ENCODE results near the gene LRMDA.

The LRMDA gene

DNA sequence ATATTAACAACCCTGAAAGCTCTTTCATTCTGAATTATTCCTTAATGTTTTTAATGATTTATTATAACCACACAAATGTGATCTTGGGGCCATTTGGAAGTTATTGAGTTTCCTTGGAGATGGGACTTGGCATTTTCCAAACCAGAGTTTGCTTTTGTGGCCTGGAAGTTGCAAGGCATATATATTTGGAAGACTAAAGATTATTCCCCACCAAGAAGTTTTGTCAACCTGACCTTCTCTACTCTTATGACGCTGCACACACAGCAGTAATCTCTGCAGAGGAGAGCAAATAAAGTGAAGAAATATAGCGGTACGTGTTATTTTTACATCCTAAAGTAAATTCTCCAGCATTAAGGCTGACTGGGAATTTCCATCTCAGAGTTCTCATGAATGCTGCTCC, 397.0 kb downstream of the LRMDA start:
- no peak for DNase-seq (ENCODE audit: low read depth)
- no peak overlapping the region for H3K4me3 ChIP-seq (ENCODE audit: low read depth, low read length)
- TF ChIP-seq, protein P1, sequence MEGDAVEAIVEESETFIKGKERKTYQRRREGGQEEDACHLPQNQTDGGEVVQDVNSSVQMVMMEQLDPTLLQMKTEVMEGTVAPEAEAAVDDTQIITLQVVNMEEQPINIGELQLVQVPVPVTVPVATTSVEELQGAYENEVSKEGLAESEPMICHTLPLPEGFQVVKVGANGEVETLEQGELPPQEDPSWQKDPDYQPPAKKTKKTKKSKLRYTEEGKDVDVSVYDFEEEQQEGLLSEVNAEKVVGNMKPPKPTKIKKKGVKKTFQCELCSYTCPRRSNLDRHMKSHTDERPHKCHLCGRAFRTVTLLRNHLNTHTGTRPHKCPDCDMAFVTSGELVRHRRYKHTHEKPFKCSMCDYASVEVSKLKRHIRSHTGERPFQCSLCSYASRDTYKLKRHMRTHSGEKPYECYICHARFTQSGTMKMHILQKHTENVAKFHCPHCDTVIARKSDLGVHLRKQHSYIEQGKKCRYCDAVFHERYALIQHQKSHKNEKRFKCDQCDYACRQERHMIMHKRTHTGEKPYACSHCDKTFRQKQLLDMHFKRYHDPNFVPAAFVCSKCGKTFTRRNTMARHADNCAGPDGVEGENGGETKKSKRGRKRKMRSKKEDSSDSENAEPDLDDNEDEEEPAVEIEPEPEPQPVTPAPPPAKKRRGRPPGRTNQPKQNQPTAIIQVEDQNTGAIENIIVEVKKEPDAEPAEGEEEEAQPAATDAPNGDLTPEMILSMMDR (IDR thresholded peaks at IDR 0.05; ENCODE audit: control insufficient read depth, extremely low read depth, insufficient read depth): no peak

DNA sequence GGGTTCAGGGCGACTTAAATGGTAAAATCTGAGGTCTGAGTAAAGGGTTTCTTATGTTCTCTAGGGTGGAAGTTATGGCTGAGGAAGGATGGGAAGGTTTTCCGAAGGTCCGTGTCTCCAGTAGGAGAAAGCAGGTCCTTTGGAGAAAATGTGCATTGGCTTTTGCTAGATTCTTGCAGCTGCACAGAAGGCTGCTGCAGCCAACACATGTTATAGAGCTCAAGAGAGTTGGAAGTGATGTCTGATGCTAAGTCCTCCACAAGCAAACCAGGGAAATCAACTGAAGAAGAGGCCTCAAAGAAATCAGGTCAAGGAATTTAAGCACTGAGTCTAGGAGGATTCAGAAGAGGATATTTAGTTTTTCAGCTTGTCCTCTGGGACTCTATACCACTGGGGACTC, 404.6 kb downstream of the LRMDA start:
- H3K4me3 ChIP-seq (ENCODE audit: low read depth, low read length): no peak overlapping the region
- TF ChIP-seq, protein P1 (IDR thresholded peaks at IDR 0.05; ENCODE audit: control insufficient read depth, extremely low read depth, insufficient read depth): no peak
- DNase-seq (ENCODE audit: low read depth): no peak

DNA sequence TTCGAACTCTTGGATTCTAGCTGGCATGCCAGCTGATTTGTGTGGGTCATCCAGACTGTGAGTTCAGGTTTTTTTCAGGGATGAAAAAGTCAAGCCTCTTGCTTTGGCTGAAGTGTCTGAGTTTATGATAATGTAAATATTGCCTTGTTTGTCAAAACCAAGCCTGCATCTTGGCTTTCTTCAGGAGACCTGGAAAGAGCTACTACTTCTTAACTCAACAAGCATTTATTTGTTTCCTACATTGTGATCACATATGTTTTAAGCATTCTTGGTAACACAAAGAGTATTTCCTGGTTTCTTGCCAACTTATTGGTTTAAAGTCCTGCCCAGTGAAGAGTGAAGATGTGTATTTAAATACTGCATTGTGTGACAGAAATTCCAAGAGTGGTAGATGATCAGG, 407.1 kb downstream of the LRMDA start:
- DNase-seq (ENCODE audit: low read depth): peak; percentile 14
- TF ChIP-seq, protein P1 (IDR thresholded peaks at IDR 0.05; ENCODE audit: control insufficient read depth, extremely low read depth, insufficient read depth): no peak
- H3K4me3 ChIP-seq (ENCODE audit: low read depth, low read length): no peak overlapping the region

DNA sequence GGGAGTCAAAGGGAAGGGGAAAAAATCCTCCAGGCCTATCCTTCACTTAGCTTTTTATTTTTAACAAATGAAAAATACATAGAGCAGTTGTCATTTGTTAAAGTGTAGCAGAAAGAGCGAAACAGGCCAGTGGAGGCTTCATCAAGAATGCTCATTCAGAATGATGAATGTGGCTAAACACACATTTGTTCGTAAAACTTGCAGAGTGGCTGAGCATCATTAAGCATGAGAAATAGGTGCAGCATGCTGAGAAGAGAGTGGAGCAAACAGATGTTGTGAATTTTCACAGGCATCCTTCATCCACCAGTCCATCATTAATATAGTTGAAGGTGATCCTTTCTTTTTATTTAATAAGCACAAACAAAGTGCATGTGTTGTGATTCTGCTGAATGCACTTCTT, 407.6 kb downstream of the LRMDA start:
- no peak overlapping the region for H3K4me3 ChIP-seq (ENCODE audit: low read depth, low read length)
- no peak for DNase-seq (ENCODE audit: low read depth)
- TF ChIP-seq, protein P1 (IDR thresholded peaks at IDR 0.05; ENCODE audit: control insufficient read depth, extremely low read depth, insufficient read depth): no peak

DNA sequence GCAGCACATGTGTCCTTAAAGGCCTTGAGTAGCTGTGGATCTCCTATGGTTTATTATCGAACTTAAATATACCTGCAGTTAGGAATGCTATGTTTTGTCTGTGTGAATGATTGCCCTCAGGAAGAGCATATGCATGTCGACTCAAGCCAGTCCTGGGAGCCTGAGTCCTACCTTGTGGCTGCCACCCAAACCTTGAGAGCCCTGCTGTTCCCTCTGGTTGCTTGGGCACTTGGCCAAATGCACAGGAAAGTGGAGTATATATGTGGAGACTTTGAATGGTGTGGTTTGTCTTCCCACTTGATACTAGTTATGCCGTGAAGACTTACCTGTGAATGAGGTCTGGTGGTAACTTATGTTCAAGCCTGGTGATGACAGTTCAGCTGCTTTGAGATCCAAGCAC, 409.8 kb downstream of the LRMDA start:
- no peak for DNase-seq (ENCODE audit: low read depth)
- no peak overlapping the region for H3K4me3 ChIP-seq (ENCODE audit: low read depth, low read length)
- TF ChIP-seq, protein P1 (IDR thresholded peaks at IDR 0.05; ENCODE audit: control insufficient read depth, extremely low read depth, insufficient read depth): no peak

DNA sequence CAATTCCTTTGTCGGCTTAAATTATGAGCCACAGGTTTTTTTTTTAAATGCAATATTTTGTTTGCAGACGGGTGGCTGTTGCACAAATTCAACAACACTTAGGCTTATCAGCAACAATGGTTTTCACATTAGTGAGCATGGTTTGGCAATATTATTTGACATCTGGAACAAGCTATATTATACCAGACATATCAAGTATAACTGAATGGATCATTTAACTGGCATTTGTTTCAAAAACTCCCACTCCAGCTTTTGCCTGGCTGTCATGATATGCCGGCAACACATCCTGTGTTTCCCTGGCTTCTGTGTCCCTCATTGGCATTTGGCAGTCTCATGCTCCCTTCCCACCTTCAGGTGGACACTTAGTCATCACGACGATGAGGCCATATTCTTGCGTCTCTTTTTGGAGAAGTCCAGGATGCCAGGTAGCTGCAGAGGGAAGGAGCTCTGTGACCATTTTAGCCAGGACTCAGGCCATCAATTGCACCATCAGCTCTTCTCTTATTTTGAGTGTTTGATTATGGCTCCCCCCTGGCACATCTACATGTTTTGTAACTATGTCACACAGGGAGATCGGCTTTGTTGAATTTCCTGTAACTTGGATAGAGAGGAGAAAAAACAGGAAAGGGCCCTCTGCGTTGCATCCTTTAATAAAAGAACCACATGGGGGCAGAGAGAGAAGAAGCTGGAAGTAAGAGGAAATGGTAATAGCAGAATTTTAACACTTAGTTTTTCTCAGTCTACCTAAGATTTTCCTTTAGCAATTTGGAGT, 413.9 kb downstream of the LRMDA start:
- H3K4me3 ChIP-seq (ENCODE audit: low read depth, low read length): no peak overlapping the region
- DNase-seq (ENCODE audit: low read depth): no peak
- TF ChIP-seq, protein P1 (IDR thresholded peaks at IDR 0.05; ENCODE audit: control insufficient read depth, extremely low read depth, insufficient read depth): no peak

DNA sequence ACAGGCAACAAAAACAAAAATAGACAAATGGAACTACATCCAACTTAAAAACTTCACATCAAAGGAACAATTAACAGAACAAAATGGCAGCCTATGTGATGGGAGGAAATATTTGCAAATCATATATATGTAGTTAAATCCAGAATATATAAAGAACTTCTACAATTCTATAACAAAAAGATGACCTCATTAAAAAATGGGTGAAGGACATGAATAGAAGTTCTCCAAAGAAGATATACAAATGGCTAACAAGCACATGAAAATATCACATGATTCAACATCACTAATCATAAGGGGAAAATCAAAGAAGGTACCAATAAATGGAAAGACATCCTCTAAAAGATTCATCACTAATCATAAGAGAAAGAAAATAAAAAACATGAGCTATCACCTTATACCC, 416.1 kb downstream of the LRMDA start:
- TF ChIP-seq, protein P1 (IDR thresholded peaks at IDR 0.05; ENCODE audit: control insufficient read depth, extremely low read depth, insufficient read depth): no peak
- no peak overlapping the region for H3K4me3 ChIP-seq (ENCODE audit: low read depth, low read length)
- DNase-seq (ENCODE audit: low read depth): no peak

Measured in LNCaP clone FGC (cell line).